WTC11 (cell line): ENCODE data around the gene ANKLE2.

Source experiments
- CBFB ChIP-seq: sonication (generic); formaldehyde crosslinking; IDR thresholded peaks from 2 replicates; pipeline ENCODE4 v1.8.1; 2022; ENCODE audit warnings: mild to moderate bottlenecking, low read depth, missing genetic modification reagents
- CREM ChIP-seq: sonication (generic); formaldehyde crosslinking; IDR thresholded peaks from 2 replicates; pipeline ENCODE4 v1.8.1; 2022; ENCODE audit warnings: mild to moderate bottlenecking, missing genetic modification reagents, moderate library complexity
- JAZF1 ChIP-seq: fragments of 250-450 bp; sonication (Bioruptor Pico); IDR thresholded peaks from 2 replicates; pipeline ENCODE4 v1.9.0; 2021; ENCODE audit warnings: moderate library complexity, mild to moderate bottlenecking, inconsistent platforms
- PRDM15 ChIP-seq: sonication (generic); formaldehyde crosslinking; IDR thresholded peaks from 2 replicates; pipeline ENCODE4 v1.8.0; 2022; ENCODE audit warnings: missing genetic modification reagents
- TEAD4 ChIP-seq: sonication (generic); formaldehyde crosslinking; IDR thresholded peaks from 2 replicates; pipeline ENCODE4 v1.8.0; 2022; ENCODE audit warnings: mild to moderate bottlenecking, missing genetic modification reagents
- ZNF396 ChIP-seq: fragments of 250-450 bp; sonication (Bioruptor Pico); IDR thresholded peaks from 2 replicates; pipeline ENCODE4 v1.8.0; 2021; ENCODE audit warnings: mild to moderate bottlenecking, moderate library complexity, borderline replicate concordance
- TF ChIP-seq, protein P1 (sequence below): sonication (generic); formaldehyde crosslinking; IDR thresholded peaks from 2 replicates; pipeline ENCODE4 v1.8.1; 2022; ENCODE audit warnings: missing genetic modification reagents, borderline replicate concordance
- TF ChIP-seq, protein P2 (sequence below): fragments of 200-600 bp; IDR thresholded peaks from 2 replicates; pipeline ENCODE4 v1.8.0; 2022; ENCODE audit warnings: antibody characterized with exemption
- TF ChIP-seq, protein P3 (sequence below): sonication (generic); formaldehyde crosslinking; IDR thresholded peaks from 2 replicates; pipeline ENCODE4 v1.8.0; 2023; ENCODE audit warnings: missing genetic modification reagents, mild to moderate bottlenecking, borderline replicate concordance
- TF ChIP-seq, protein P4 (sequence below): sonication (generic); formaldehyde crosslinking; IDR thresholded peaks from 2 replicates; pipeline ENCODE4 v1.8.0; 2022; ENCODE audit warnings: mild to moderate bottlenecking, missing genetic modification reagents
- TF ChIP-seq, protein P5 (sequence below): fragments of 250-450 bp; sonication (Bioruptor Pico); IDR thresholded peaks from 2 replicates; pipeline ENCODE4 v1.9.0; 2021; ENCODE audit warnings: moderate library complexity, mild to moderate bottlenecking, inconsistent platforms, borderline replicate concordance

- TF ChIP-seq, protein P1, sequence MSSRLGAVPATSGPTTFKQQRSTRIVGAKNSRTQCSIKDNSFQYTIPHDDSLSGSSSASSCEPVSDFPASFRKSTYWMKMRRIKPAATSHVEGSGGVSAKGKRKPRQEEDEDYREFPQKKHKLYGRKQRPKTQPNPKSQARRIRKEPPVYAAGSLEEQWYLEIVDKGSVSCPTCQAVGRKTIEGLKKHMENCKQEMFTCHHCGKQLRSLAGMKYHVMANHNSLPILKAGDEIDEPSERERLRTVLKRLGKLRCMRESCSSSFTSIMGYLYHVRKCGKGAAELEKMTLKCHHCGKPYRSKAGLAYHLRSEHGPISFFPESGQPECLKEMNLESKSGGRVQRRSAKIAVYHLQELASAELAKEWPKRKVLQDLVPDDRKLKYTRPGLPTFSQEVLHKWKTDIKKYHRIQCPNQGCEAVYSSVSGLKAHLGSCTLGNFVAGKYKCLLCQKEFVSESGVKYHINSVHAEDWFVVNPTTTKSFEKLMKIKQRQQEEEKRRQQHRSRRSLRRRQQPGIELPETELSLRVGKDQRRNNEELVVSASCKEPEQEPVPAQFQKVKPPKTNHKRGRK = no peak
- TF ChIP-seq, protein P2, sequence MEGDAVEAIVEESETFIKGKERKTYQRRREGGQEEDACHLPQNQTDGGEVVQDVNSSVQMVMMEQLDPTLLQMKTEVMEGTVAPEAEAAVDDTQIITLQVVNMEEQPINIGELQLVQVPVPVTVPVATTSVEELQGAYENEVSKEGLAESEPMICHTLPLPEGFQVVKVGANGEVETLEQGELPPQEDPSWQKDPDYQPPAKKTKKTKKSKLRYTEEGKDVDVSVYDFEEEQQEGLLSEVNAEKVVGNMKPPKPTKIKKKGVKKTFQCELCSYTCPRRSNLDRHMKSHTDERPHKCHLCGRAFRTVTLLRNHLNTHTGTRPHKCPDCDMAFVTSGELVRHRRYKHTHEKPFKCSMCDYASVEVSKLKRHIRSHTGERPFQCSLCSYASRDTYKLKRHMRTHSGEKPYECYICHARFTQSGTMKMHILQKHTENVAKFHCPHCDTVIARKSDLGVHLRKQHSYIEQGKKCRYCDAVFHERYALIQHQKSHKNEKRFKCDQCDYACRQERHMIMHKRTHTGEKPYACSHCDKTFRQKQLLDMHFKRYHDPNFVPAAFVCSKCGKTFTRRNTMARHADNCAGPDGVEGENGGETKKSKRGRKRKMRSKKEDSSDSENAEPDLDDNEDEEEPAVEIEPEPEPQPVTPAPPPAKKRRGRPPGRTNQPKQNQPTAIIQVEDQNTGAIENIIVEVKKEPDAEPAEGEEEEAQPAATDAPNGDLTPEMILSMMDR = no peak
- TF ChIP-seq, protein P3, sequence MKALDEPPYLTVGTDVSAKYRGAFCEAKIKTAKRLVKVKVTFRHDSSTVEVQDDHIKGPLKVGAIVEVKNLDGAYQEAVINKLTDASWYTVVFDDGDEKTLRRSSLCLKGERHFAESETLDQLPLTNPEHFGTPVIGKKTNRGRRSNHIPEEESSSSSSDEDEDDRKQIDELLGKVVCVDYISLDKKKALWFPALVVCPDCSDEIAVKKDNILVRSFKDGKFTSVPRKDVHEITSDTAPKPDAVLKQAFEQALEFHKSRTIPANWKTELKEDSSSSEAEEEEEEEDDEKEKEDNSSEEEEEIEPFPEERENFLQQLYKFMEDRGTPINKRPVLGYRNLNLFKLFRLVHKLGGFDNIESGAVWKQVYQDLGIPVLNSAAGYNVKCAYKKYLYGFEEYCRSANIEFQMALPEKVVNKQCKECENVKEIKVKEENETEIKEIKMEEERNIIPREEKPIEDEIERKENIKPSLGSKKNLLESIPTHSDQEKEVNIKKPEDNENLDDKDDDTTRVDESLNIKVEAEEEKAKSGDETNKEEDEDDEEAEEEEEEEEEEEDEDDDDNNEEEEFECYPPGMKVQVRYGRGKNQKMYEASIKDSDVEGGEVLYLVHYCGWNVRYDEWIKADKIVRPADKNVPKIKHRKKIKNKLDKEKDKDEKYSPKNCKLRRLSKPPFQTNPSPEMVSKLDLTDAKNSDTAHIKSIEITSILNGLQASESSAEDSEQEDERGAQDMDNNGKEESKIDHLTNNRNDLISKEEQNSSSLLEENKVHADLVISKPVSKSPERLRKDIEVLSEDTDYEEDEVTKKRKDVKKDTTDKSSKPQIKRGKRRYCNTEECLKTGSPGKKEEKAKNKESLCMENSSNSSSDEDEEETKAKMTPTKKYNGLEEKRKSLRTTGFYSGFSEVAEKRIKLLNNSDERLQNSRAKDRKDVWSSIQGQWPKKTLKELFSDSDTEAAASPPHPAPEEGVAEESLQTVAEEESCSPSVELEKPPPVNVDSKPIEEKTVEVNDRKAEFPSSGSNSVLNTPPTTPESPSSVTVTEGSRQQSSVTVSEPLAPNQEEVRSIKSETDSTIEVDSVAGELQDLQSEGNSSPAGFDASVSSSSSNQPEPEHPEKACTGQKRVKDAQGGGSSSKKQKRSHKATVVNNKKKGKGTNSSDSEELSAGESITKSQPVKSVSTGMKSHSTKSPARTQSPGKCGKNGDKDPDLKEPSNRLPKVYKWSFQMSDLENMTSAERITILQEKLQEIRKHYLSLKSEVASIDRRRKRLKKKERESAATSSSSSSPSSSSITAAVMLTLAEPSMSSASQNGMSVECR = no peak
- TF ChIP-seq PRDM15 (no peak), JAZF1 (CRISPR knock-in tag) (no peak), CBFB (CRISPR knock-in tag) (no peak), ZNF396 (CRISPR knock-in tag) (no peak), TEAD4 (no peak), CREM (CRISPR knock-in tag) (no peak)
- TF ChIP-seq, protein P4, sequence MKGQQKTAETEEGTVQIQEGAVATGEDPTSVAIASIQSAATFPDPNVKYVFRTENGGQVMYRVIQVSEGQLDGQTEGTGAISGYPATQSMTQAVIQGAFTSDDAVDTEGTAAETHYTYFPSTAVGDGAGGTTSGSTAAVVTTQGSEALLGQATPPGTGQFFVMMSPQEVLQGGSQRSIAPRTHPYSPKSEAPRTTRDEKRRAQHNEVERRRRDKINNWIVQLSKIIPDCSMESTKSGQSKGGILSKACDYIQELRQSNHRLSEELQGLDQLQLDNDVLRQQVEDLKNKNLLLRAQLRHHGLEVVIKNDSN (CRISPR knock-in tag) = no peak
- TF ChIP-seq, protein P5, sequence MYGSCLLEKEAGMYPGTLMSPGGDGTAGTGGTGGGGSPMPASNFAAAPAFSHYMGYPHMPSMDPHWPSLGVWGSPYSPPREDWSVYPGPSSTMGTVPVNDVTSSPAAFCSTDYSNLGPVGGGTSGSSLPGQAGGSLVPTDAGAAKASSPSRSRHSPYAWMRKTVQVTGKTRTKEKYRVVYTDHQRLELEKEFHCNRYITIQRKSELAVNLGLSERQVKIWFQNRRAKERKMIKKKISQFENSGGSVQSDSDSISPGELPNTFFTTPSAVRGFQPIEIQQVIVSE = no peak
Measured at GRCh38 chr12:132735496-132735895, 26.1 kb downstream of the ANKLE2 start.
